GM19025 (cell line): ENCODE data around the gene IL32.

Source experiments
- ATAC-seq: cut with Tn5 transposase; IDR thresholded peaks from one replicate; pipeline ENCODE4 v1.9.1; 2021; ENCODE audit warnings: mild to moderate bottlenecking, low read depth, moderate library complexity; ENCODE audit not compliant: unreplicated experiment

IL32 gene

GRCh38 chr16:3027489-3027795 lies 38.0 kb upstream of the IL32 start:
- no peak for ATAC-seq

GRCh38 chr16:3027983-3028715 lies 37.3 kb upstream of the IL32 start:
- ATAC-seq = no peak

- no peak for ATAC-seq
These were observed 36.6 kb upstream of the IL32 start for GRCh38 chr16:3028716-3029319.

GRCh38 chr16:3029491-3030221 lies 35.8 kb upstream of the IL32 start:
- ATAC-seq = no peak

- ATAC-seq = no peak
These were observed 34.9 kb upstream of the IL32 start for GRCh38 chr16:3030222-3031212.

- ATAC-seq = no peak
These were observed 32.8 kb upstream of the IL32 start for GRCh38 chr16:3032624-3033023.

- ATAC-seq = no peak
These were observed 30.0 kb upstream of the IL32 start for GRCh38 chr16:3035289-3035971.

GRCh38 chr16:3035972-3036725 lies 29.3 kb upstream of the IL32 start:
- no peak for ATAC-seq

GRCh38 chr16:3036726-3037315 lies 28.6 kb upstream of the IL32 start, which contains the start of gene BICDL2:
TSS of gene BICDL2 (minus strand) at chr16:3036944. CDS start at chr16:3035496, 1,448 bp downstream.
- ATAC-seq = no peak

GRCh38 chr16:3038256-3038655 lies 27.2 kb upstream of the IL32 start:
- no peak for ATAC-seq

GRCh38 chr16:3038896-3039295 lies 26.5 kb upstream of the IL32 start:
- no peak for ATAC-seq

GRCh38 chr16:3042376-3042775 lies 23.1 kb upstream of the IL32 start:
- no peak for ATAC-seq

GRCh38 chr16:3044708-3045107 lies 20.7 kb upstream of the IL32 start:
- no peak for ATAC-seq

GRCh38 chr16:3045758-3046640 lies 19.4 kb upstream of the IL32 start, which contains the start of gene MMP25:
TSS of gene MMP25 (plus strand) at chr16:3046561. CDS start at chr16:3046918, 357 bp downstream.
- ATAC-seq = no peak

- no peak for ATAC-seq
These were observed 18.6 kb upstream of the IL32 start for GRCh38 chr16:3046641-3047386.

- ATAC-seq = no peak
These were observed 18.1 kb upstream of the IL32 start for GRCh38 chr16:3047387-3047720.

- no peak for ATAC-seq
These were observed 15.4 kb upstream of the IL32 start for GRCh38 chr16:3049921-3050481.
